HepG2 (cell line): ENCODE results near the gene NRL. TPM values are rescaled to one million over a fixed set of nuclear protein-coding genes. Genes with fewer than 3 reads are reported as not detected.

ENCODE experiments used
- AKNA ChIP-seq: sonication (generic); formaldehyde crosslinking; IDR thresholded peaks from 2 replicates; pipeline ENCODE4 v1.4.0; 2020; ENCODE audit warnings: missing genetic modification reagents, borderline replicate concordance
- DDIT3 ChIP-seq: sonication (generic); formaldehyde crosslinking; IDR thresholded peaks from 2 replicates; pipeline ENCODE4 v1.4.0; 2020; ENCODE audit warnings: mild to moderate bottlenecking, missing genetic modification reagents
- E2F1 ChIP-seq: sonication (generic); formaldehyde crosslinking; IDR thresholded peaks from 2 replicates; pipeline ENCODE4 v1.5.0; 2020; ENCODE audit warnings: missing genetic modification reagents
- FOSL2 ChIP-seq: sonication (generic); formaldehyde crosslinking; IDR thresholded peaks from 2 replicates; pipeline ENCODE4 v1.4.0; 2020; ENCODE audit warnings: missing genetic modification reagents
- FOXJ3 ChIP-seq: sonication (generic); formaldehyde crosslinking; IDR thresholded peaks from 2 replicates; pipeline ENCODE4 v1.4.0; 2020; ENCODE audit warnings: missing genetic modification reagents, mild to moderate bottlenecking, borderline replicate concordance
- GPN1 ChIP-seq: sonication (generic); formaldehyde crosslinking; IDR thresholded peaks from 2 replicates; pipeline ENCODE4 v1.5.1; 2020; ENCODE audit warnings: missing genetic modification reagents, borderline replicate concordance
- GTF2F1 ChIP-seq: fragments of 150-350 bp; IDR thresholded peaks from 2 replicates; pipeline ENCODE4 v1.6.1; 2014; ENCODE audit warnings: low read length
- HCFC1 ChIP-seq: fragments of 150-350 bp; IDR thresholded peaks from 2 replicates; pipeline ENCODE4 v1.6.1; 2014; ENCODE audit warnings: low read depth, low read length
- HMGA1 ChIP-seq: sonication (generic); formaldehyde crosslinking; conservative IDR thresholded peaks from 2 replicates; pipeline ENCODE4 v1.4.0; 2020; ENCODE audit warnings: missing genetic modification reagents
- IKZF1 ChIP-seq: fragments of 450-650 bp; IDR thresholded peaks from 2 replicates; pipeline ENCODE4 v1.7.1; 2016
- KDM1A ChIP-seq: IDR thresholded peaks from 2 replicates; pipeline ENCODE4 v1.6.1; 2016; ENCODE audit warnings: missing compliant biosample characterization
- KMT2B ChIP-seq: IDR thresholded peaks from 2 replicates; pipeline ENCODE4 v1.6.1; 2016; ENCODE audit warnings: missing genetic modification reagents, missing compliant biosample characterization
- NR2F6 ChIP-seq, 2 experiments: IDR thresholded peaks; 2 replicates each; pipeline ENCODE4 v1.6.1; 2016; ENCODE audit warnings: antibody characterized with exemption in 1 of 2, mild to moderate bottlenecking in 1 of 2
- ONECUT2 ChIP-seq: sonication (generic); formaldehyde crosslinking; IDR thresholded peaks from 2 replicates; pipeline ENCODE4 v1.4.0; 2020; ENCODE audit warnings: missing genetic modification reagents
- POLR2AphosphoS2 ChIP-seq: IDR thresholded peaks from 2 replicates; pipeline ENCODE4 v1.6.1; 2011; ENCODE audit warnings: low read depth, low read length, improper control_type of control experiment
- PRPF4 ChIP-seq: fragments of 200-400 bp; formaldehyde crosslinking; IDR thresholded peaks from 2 replicates; pipeline ENCODE4 v1.6.1; 2016; ENCODE audit warnings: low read length, low read depth; ENCODE audit not compliant: poor library complexity, severe bottlenecking
- SATB2 ChIP-seq: sonication (generic); formaldehyde crosslinking; IDR thresholded peaks from 2 replicates; pipeline ENCODE4 v1.5.0; 2020; ENCODE audit warnings: missing genetic modification reagents
- SMC3 ChIP-seq: IDR thresholded peaks from 2 replicates; pipeline ENCODE4 v1.6.1; 2011; ENCODE audit warnings: low read length, improper control_type of control experiment
- SP2 ChIP-seq: sonication (generic); formaldehyde crosslinking; IDR thresholded peaks from 2 replicates; pipeline ENCODE4 v1.5.1; 2020; ENCODE audit warnings: mild to moderate bottlenecking, missing genetic modification reagents
- SSRP1 ChIP-seq: IDR thresholded peaks from 2 replicates; pipeline ENCODE4 v1.6.1; 2016; ENCODE audit warnings: control low read depth
- ZFP41 ChIP-seq: sonication (generic); formaldehyde crosslinking; IDR thresholded peaks from 2 replicates; pipeline ENCODE4 v1.4.0; 2020; ENCODE audit warnings: mild to moderate bottlenecking, missing genetic modification reagents, borderline replicate concordance
- ZFY ChIP-seq: sonication (generic); formaldehyde crosslinking; IDR thresholded peaks from 2 replicates; pipeline ENCODE4 v1.4.0; 2020; ENCODE audit warnings: missing genetic modification reagents
- ZNF138 ChIP-seq: sonication (generic); formaldehyde crosslinking; IDR thresholded peaks from 2 replicates; pipeline ENCODE4 v1.5.0; 2020; ENCODE audit warnings: mild to moderate bottlenecking, low read depth, missing genetic modification reagents
- ZNF547 ChIP-seq: sonication (generic); formaldehyde crosslinking; IDR thresholded peaks from 2 replicates; pipeline ENCODE4 v1.5.1; 2020; ENCODE audit warnings: mild to moderate bottlenecking, missing genetic modification reagents
- ZNF772 ChIP-seq: sonication (generic); formaldehyde crosslinking; IDR thresholded peaks from 2 replicates; pipeline ENCODE4 v1.5.0; 2020; ENCODE audit warnings: mild to moderate bottlenecking, missing genetic modification reagents
- ZNF839 ChIP-seq: sonication (generic); formaldehyde crosslinking; IDR thresholded peaks from 2 replicates; pipeline ENCODE4 v1.4.0; 2020; ENCODE audit warnings: missing genetic modification reagents, mild to moderate bottlenecking, borderline replicate concordance
- polyA plus RNA-seq, 8 experiments: library from polyadenylated mRNA; depleted of rRNA in 3 of 8; stranded (reverse) in 7 of 8; unstranded in 1 of 8; fragments of >200 nt; fragmentation: Illumina TruSeq in 4 of 8; extraction: Trizol in 4 of 8; gene quantifications; 2 replicates each; pipeline versions ENCODE4 v1.2.1 to v1.2.3, GENCODE V29; 2011 to 2016; ENCODE audit warnings: low read depth in 4 of 8, missing spikeins in 1 of 8, mixed read lengths in 1 of 8; ENCODE audit not compliant: insufficient read depth in 1 of 8
- total RNA-seq, 5 experiments: library from RNA; depleted of rRNA; stranded (reverse); fragments of >200 nt; fragmentation: Illumina TruSeq; extraction: Trizol; gene quantifications; 2 replicates each; pipeline ENCODE4 v1.2.3, GENCODE V29; 2016; ENCODE audit warnings: low read depth in 1 of 5

NRL gene
- total and polyA plus RNA-seq, 2 of the 13 experiments (the other 11 are each of a cell fraction or from before 2014, with no cell fraction given), result 2.5 to 4.7 TPM

GRCh38 chr14:24113801-24114531, 783 bp downstream of the NRL start (continued):
- TF ChIP-seq SSRP1 (CRISPR knock-in tag), result no peak; the same call in 1 of the 2 replicates
- peak; percentile 97 for TF ChIP-seq ZNF772 (CRISPR knock-in tag)
- peak; percentile 86 for TF ChIP-seq ZNF547 (CRISPR knock-in tag)
- TF ChIP-seq PRPF4, result peak; percentile 26
- TF ChIP-seq AKNA (CRISPR knock-in tag), result 0 out of 2 replicates have a peak, but pooled peaks have one; percentile 40
- TF ChIP-seq ZFP41, result peak; percentile 85; the same call in 1 of the 2 replicates
- peak; percentile 95 for TF ChIP-seq FOXJ3 (CRISPR knock-in tag)
- peak; percentile 23; the same call in 1 of the 2 replicates for TF ChIP-seq HCFC1
- TF ChIP-seq SMC3, result peak; percentile 16; the same call in 1 of the 2 replicates
- TF ChIP-seq SP2 (CRISPR knock-in tag), result peak; percentile 63
- TF ChIP-seq IKZF1, result no peak
- TF ChIP-seq HMGA1 (CRISPR knock-in tag), result 0 out of 2 replicates have a peak, but pooled peaks have one; percentile 96
- TF ChIP-seq KDM1A (CRISPR knock-in tag), result peak; percentile 97
- no peak for TF ChIP-seq SATB2 (CRISPR knock-in tag)
- TF ChIP-seq DDIT3 (CRISPR knock-in tag), result no peak; the same call in 1 of the 2 replicates
- peak; percentile 69; the same call in 1 of the 2 replicates for TF ChIP-seq GTF2F1
- TF ChIP-seq NR2F6 (IDR thresholded peaks at IDR 0.05), result peak; percentile 89
- TF ChIP-seq NR2F6 (CRISPR knock-in tag; IDR thresholded peaks at IDR 0.05), result peak; percentile 99
- TF ChIP-seq ZFY (CRISPR knock-in tag), result peak; percentile 99
- TF ChIP-seq ZNF138 (CRISPR knock-in tag), result 0 out of 2 replicates have a peak, but pooled peaks have one; percentile 93
- TF ChIP-seq ZNF839, result peak; percentile 97; the same call in 1 of the 2 replicates
- peak; percentile 12; the same call in 1 of the 2 replicates for TF ChIP-seq E2F1
- peak; percentile 44; the same call in 1 of the 2 replicates for TF ChIP-seq ONECUT2 (CRISPR knock-in tag)
- 0 out of 2 replicates have a peak, but pooled peaks have one; percentile 26 for TF ChIP-seq POLR2AphosphoS2
- TF ChIP-seq FOSL2 (CRISPR knock-in tag), result peak; percentile 96
- peak; percentile 87 for TF ChIP-seq KMT2B
- TF ChIP-seq GPN1 (CRISPR knock-in tag), result peak; percentile 96; the same call in 1 of the 2 replicates
